VCaP (cell line): ENCODE data around the gene SLC25A21.

ENCODE experiments used
- H3K27ac ChIP-seq: fragments of 450-650 bp; 2 replicates; pipeline ENCODE4 v1.5.1; 2017
- TF ChIP-seq, protein P1 (sequence below): fragments of 450-650 bp; conservative IDR thresholded peaks from 2 replicates; pipeline ENCODE4 v1.5.1; 2017; ENCODE audit warnings: mild to moderate bottlenecking, moderate library complexity

SLC25A21 gene

DNA sequence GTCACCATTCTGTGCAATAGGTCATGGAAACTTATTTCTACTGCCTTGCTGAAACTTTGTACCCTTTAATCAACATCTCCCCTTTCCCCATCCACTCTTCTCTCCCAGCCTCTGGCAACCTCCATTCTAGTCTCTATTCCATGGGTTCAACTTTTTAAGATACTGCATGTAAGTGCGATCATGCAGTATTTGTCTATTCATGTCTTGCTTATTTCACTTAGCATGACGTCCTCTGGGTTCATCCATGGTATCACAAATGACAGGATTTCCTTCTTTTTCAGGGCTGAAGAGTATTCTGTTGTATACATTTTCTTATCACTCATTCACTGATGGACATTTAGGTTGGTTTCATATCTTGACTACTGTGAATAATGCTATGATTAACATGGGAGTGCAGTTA lies 288.4 kb downstream of the SLC25A21 start:
- no peak overlapping the region for H3K27ac ChIP-seq
- TF ChIP-seq, protein P1, sequence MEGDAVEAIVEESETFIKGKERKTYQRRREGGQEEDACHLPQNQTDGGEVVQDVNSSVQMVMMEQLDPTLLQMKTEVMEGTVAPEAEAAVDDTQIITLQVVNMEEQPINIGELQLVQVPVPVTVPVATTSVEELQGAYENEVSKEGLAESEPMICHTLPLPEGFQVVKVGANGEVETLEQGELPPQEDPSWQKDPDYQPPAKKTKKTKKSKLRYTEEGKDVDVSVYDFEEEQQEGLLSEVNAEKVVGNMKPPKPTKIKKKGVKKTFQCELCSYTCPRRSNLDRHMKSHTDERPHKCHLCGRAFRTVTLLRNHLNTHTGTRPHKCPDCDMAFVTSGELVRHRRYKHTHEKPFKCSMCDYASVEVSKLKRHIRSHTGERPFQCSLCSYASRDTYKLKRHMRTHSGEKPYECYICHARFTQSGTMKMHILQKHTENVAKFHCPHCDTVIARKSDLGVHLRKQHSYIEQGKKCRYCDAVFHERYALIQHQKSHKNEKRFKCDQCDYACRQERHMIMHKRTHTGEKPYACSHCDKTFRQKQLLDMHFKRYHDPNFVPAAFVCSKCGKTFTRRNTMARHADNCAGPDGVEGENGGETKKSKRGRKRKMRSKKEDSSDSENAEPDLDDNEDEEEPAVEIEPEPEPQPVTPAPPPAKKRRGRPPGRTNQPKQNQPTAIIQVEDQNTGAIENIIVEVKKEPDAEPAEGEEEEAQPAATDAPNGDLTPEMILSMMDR, result no peak

DNA sequence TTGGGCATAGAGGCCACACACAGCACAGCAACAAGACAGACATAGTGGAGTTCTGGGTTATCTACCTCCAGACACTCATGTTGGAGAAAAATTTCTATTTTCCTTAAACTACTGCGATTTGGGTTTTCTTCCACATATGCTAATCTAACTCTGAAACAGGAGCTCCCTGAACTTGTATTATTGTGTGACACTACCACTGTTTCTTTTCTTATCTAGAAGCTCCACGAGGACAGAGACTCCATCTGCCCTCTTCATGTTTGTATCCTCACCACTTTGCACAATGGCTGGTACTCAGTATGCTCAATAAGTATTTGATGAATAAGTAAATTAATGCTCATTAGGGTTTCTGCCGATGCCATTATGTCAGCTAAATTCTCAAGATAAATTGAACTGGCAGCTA lies 292.1 kb downstream of the SLC25A21 start:
- no peak overlapping the region for H3K27ac ChIP-seq
- TF ChIP-seq, protein P1, result no peak

DNA sequence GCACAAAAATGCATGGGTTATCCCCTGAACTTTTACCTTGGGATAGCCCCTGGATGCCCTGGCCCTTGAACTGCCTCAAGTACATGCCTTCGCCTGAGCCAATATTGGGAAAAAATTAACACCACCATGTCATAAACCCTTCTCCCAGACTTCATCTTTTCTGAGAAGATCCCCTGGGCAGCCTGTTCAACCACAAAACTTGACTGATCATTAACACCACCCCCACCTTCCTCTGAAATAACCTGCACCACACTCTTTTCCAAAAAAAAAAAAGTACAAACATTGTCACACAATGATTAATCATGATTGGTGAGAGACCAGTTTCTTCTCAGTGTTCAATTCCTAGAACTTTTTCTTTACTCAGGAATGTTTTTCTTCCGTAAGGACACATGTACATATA lies 292.8 kb downstream of the SLC25A21 start:
- TF ChIP-seq, protein P1, result no peak
- no peak overlapping the region for H3K27ac ChIP-seq

DNA sequence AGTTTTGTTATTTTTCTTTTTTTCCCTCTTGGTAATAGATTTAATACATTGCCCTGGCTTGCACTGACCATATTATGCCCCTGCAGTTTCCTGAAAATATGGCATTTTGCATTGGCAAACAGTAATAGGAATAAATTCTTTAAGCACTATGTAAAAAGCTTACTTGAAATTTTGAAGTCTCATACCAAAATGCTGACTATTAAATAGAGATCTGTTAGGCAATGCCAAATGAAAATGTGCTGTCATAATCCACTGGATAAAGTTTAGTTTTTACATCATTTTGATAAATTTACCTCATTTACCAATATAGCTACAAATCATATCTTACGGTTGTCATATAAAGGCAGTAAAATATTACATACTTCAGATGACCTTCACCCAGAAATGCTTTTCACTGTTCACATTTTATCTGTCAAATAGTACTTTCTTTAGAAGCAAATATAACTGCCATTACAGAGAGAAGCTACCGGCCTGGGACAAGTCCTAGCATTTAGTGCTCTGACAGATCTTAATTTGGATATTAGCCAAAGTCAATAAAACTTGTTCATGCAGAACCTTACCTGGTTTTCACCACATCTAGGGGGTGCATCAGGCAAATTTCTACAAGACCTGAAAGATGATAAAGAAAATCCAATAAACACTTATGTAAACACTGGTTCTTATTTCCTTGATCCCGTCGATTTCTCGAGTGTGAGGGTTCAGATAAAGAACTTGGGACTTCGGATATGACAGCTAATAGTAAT lies 297.8 kb downstream of the SLC25A21 start:
- H3K27ac ChIP-seq, result peak overlapping the region; percentile 75
- TF ChIP-seq, protein P1, result no peak

DNA sequence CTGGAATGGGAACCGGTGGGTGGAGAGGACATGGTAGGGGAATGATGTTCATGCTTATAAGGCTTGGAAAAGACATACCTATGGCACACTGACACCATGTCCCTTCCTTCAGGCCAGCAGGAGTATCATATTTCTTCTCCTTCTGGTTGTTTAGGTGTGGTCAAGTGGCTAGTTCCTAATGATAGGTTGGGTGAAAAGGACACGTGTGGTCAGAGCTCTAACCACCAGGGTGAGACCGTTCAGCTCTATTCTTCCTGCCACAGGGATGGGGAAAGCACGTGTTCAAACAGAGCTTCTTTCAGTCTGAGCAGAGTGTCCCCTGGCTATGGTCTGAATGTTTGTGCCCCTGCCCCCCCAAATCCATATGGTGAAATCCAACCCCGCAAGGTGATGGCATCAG lies 301.6 kb downstream of the SLC25A21 start:
- TF ChIP-seq, protein P1, result no peak
- peak overlapping the region; percentile 41; the same call in 1 of the 2 replicates for H3K27ac ChIP-seq

DNA sequence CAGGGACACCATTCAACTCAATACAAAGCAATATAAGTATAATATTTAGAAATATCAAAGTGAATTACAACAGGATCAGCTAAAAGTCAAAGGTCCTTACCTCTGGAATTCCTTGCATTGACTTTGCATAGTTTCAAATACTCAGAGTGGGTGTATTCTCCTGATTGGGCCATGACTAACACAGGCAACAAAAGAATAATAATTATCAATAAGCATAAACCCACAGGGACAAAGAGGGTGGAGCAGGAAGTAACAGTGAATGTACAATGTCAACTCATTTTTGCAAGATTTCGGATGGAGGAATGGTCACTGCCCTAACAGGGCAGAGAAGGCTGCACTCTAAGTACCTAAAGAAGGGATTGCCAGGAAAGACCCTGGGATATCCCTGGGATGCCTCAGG lies 303.3 kb downstream of the SLC25A21 start:
- TF ChIP-seq, protein P1, result no peak
- peak overlapping the region; percentile 41; the same call in 1 of the 2 replicates for H3K27ac ChIP-seq

DNA sequence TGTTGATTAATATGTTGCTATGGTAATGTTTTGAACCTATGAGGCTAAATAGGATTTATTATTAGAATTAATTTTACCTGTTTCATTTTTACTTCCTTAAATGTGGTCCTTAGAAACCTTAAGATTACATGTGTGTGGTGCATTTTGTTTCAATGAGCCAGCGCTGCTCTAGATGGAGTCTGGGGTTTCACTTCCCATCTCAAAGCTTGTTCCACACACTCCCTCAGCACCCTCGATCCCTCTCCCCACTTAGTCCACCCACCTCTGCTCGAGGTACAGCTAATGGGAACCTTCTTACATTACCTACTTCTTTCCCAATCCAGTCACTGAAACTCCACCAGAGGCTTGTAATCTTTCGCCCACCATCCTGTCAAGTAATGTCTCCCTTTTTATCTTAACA lies 305.5 kb downstream of the SLC25A21 start:
- H3K27ac ChIP-seq, result no peak overlapping the region
- TF ChIP-seq, protein P1, result no peak
